DOHH2 (cell line): ENCODE data around the gene CNR2.

Source experiments
- EZH2phosphoT487 ChIP-seq: fragments of 200-600 bp; sonication (generic); IDR thresholded peaks from 2 replicates; pipeline ENCODE4 v1.6.1; 2017; ENCODE audit warnings: borderline replicate concordance, mild to moderate bottlenecking, antibody characterized with exemption, low read length, moderate library complexity, mixed read lengths
- TF ChIP-seq, protein P1 (sequence below): fragments of 200-600 bp; sonication (generic); IDR thresholded peaks from one replicate; pipeline ENCODE4 v1.5.1; 2014; ENCODE audit warnings: antibody characterized with exemption, mild to moderate bottlenecking, low read depth, low read length; ENCODE audit not compliant: poor library complexity, severe bottlenecking

GRCh38 chr1:23838401-23838866 is 74.7 kb downstream of the CNR2 start:
- TF ChIP-seq, protein P1, sequence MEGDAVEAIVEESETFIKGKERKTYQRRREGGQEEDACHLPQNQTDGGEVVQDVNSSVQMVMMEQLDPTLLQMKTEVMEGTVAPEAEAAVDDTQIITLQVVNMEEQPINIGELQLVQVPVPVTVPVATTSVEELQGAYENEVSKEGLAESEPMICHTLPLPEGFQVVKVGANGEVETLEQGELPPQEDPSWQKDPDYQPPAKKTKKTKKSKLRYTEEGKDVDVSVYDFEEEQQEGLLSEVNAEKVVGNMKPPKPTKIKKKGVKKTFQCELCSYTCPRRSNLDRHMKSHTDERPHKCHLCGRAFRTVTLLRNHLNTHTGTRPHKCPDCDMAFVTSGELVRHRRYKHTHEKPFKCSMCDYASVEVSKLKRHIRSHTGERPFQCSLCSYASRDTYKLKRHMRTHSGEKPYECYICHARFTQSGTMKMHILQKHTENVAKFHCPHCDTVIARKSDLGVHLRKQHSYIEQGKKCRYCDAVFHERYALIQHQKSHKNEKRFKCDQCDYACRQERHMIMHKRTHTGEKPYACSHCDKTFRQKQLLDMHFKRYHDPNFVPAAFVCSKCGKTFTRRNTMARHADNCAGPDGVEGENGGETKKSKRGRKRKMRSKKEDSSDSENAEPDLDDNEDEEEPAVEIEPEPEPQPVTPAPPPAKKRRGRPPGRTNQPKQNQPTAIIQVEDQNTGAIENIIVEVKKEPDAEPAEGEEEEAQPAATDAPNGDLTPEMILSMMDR: no peak
- no peak for TF ChIP-seq EZH2phosphoT487
